GM21717 (cell line): Measurements from ENCODE around the gene DOCK6.

Experiments used
- ATAC-seq: cut with Tn5 transposase; IDR thresholded peaks from one replicate; pipeline ENCODE4 v1.9.1; 2021; ENCODE audit warnings: mild to moderate bottlenecking, moderate library complexity; ENCODE audit not compliant: unreplicated experiment

The DOCK6 gene

GRCh38 chr19:11227195-11227886, 35.0 kb downstream of the DOCK6 start:
- ATAC-seq: no peak

- no peak for ATAC-seq
Measured at GRCh38 chr19:11226716-11227166, 35.6 kb downstream of the DOCK6 start.

GRCh38 chr19:11225815-11226214, 36.5 kb downstream of the DOCK6 start:
- no peak for ATAC-seq

- ATAC-seq: no peak
Measured at GRCh38 chr19:11225172-11225571, 37.2 kb downstream of the DOCK6 start.

- ATAC-seq: no peak
Measured at GRCh38 chr19:11224429-11224828, 37.9 kb downstream of the DOCK6 start.

- no peak for ATAC-seq
Measured at GRCh38 chr19:11223200-11223599, 39.1 kb downstream of the DOCK6 start.

- no peak for ATAC-seq
Measured at GRCh38 chr19:11221082-11221598, 41.2 kb downstream of the DOCK6 start.

- no peak for ATAC-seq
Measured at GRCh38 chr19:11214387-11214786, 47.9 kb downstream of the DOCK6 start.

GRCh38 chr19:11210656-11210928, 51.7 kb downstream of the DOCK6 start:
- ATAC-seq: no peak

GRCh38 chr19:11209839-11210655, 52.3 kb downstream of the DOCK6 start:
- ATAC-seq: no peak

- ATAC-seq: no peak
Measured at GRCh38 chr19:11208561-11209471, 53.5 kb downstream of the DOCK6 start.

GRCh38 chr19:11205939-11206570, 56.3 kb downstream of the DOCK6 start:
- ATAC-seq: no peak

- ATAC-seq: no peak
Measured at GRCh38 chr19:11204943-11205349, 57.4 kb downstream of the DOCK6 start.

- ATAC-seq: no peak
Measured at GRCh38 chr19:11204076-11204602, 58.2 kb downstream of the DOCK6 start.

- ATAC-seq: no peak
Measured at GRCh38 chr19:11203194-11204075, 58.9 kb downstream of the DOCK6 start.

GRCh38 chr19:11202488-11203193, 59.7 kb downstream of the DOCK6 start:
- ATAC-seq: no peak

- ATAC-seq: no peak
Measured at GRCh38 chr19:11201791-11202190, 60.5 kb downstream of the DOCK6 start.

GRCh38 chr19:11200931-11201330, 61.4 kb downstream of the DOCK6 start:
- no peak for ATAC-seq

GRCh38 chr19:11200015-11200574, 62.2 kb downstream of the DOCK6 start:
- ATAC-seq: no peak
